Measurements from ENCODE around the gene AKR1C8.
"Not testable (repeated sequence)": the region's sequence is repeated elsewhere in the genome, so short reads cannot be mapped to it uniquely, and the experiment has no call there.

Gene AKR1C8

DNA sequence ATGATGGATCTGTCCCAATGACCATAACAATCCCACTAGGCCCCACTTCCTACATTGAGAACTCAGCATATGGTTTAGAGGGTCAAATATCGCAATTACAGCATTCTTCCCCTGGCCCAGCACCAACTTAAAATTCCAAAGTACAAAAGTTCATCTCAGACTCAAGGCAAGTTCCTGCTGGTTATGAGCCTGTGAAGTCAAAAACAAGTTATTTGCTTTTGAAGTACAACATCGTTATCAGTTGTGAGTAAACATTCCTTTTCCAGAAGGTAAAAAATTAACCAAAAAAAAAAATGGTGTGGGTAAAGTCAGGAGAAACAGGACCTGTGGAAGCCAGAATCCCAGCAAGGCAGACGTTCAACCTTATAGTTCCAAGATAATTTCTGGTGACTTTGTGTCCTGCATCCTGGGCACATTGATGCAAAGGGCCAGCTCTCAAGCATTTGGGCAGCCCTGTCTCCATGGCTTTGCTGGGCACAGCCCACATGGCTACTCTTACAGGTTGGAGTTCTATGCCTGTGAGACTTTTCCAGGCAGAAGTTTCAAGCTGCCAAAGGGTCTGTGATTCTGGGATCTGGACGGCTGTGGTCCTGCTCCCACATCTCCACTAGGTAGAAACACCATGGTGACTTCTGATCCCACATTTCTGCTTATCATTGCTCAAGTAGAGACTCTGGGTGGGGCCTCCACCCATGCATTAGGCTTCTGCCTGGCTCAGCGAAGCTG, 37.5 kb downstream of the AKR1C8 start:
- peak overlapping the region in 1 of 2 donors; percentile 24 for H3K9ac ChIP-seq (ENCODE audit: low read depth in 1 of 2, low read length in 2 of 2)
- peak overlapping the region; percentile 55 for H3K27ac ChIP-seq (ENCODE audit: low read depth, low read length)
- H3K4me1 ChIP-seq (ENCODE audit: control insufficient read depth in 1 of 2, insufficient read depth in 2 of 2, low read length in 2 of 2), result peaks cover 15 to 37% of the 10 kb centered on the region in 2 donors
- H3K4me3 ChIP-seq (ENCODE audit: low read depth in 1 of 2, low read length in 2 of 2), result peak overlapping the region; percentile 12 to 59
- H3K36me3 ChIP-seq (ENCODE audit: control insufficient read depth in 1 of 2, insufficient read depth in 2 of 2, low read length in 2 of 2), result no peaks in the 10 kb centered on the region
- H3K27me3 ChIP-seq (ENCODE audit: control insufficient read depth in 1 of 2, insufficient read depth in 2 of 2, low read length in 2 of 2), result no peaks in the 10 kb centered on the region
- peaks cover 5 to 10% of the 10 kb centered on the region in 2 donors for H3K9me3 ChIP-seq (ENCODE audit: control insufficient read depth in 1 of 2, low read length in 2 of 2)

DNA sequence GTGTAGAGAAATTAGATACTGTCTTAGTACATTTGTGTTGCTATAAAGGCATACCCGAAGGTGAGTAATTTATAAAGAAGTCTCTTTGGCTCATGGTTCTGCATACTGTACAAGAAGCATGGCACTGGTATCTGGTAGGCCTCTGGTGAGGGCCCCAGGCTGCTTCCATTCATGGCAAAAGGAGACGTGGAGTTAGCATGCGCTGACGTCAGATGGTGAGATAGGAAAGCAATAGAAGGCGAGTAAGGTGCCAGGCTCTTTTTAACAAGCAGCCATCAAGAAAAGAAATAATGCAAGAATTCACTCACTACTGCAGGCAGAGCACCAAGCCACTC, 38.1 kb downstream of the AKR1C8 start:
- no peak overlapping the region for H3K4me3 ChIP-seq (ENCODE audit: low read depth in 1 of 2, low read length in 2 of 2)
- no peaks in the 10 kb centered on the region for H3K27me3 ChIP-seq (ENCODE audit: control insufficient read depth in 1 of 2, insufficient read depth in 2 of 2, low read length in 2 of 2)
- H3K9ac ChIP-seq (ENCODE audit: low read depth in 1 of 2, low read length in 2 of 2), result no peak overlapping the region
- H3K4me1 ChIP-seq (ENCODE audit: control insufficient read depth in 1 of 2, insufficient read depth in 2 of 2, low read length in 2 of 2), result peaks cover 15 to 42% of the 10 kb centered on the region in 2 donors
- peaks cover 5 to 10% of the 10 kb centered on the region in 2 donors for H3K9me3 ChIP-seq (ENCODE audit: control insufficient read depth in 1 of 2, low read length in 2 of 2)
- no peak overlapping the region for H3K27ac ChIP-seq (ENCODE audit: low read depth, low read length)
- H3K36me3 ChIP-seq (ENCODE audit: control insufficient read depth in 1 of 2, insufficient read depth in 2 of 2, low read length in 2 of 2), result no peaks in the 10 kb centered on the region

DNA sequence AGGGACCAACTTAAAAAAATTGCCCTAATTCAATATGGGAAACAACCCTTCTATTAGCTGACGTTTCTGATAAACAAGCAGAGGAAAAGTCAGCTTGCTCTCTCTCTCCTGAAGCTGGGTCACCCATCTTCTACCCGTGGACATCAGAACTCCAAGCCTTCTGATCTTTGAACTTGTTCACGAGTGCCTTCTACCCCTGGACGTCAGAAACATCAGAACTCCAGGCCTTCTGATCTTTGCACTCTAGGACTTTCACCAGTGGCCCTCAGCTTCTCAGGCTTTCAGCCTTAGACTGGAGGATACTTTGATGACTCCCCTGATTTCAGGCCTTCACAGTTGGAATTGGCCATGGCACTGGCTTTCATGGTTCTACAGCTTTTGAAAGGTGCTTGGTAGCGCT, 41.8 kb downstream of the AKR1C8 start:
- Histone ChIP-seq H3K27ac (ENCODE audit: low read depth, low read length) (no peak overlapping the region), H3K36me3 (ENCODE audit: control insufficient read depth in 1 of 2, insufficient read depth in 2 of 2, low read length in 2 of 2) (no peaks in the 10 kb centered on the region), H3K4me3 (ENCODE audit: low read depth in 1 of 2, low read length in 2 of 2) (peak overlapping the region in 1 of 2 donors; percentile 29)

DNA sequence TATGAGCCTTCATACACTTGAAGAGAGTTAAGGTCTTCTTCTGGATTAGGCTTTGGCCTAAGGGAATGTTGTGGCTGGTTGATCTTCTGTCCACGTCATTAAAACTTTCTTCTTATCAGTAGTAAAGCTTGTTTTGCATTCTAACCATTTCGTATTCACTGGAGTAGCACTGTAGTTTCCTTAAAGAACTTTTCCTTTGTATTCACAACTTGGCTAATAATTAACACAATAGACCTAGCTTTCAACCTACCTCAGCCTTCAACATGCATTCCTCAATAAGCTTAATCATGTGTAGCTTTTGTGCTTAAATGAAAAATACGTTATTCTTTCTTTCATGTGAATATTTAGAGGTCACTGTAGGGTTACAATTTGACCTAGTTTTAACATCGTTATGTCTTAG, 42.8 kb downstream of the AKR1C8 start:
- no peak overlapping the region for H3K4me3 ChIP-seq (ENCODE audit: low read depth in 1 of 2, low read length in 2 of 2)
- H3K9ac ChIP-seq (ENCODE audit: low read depth in 1 of 2, low read length in 2 of 2), result no peak overlapping the region
- no peaks in the 10 kb centered on the region for H3K27me3 ChIP-seq (ENCODE audit: control insufficient read depth in 1 of 2, insufficient read depth in 2 of 2, low read length in 2 of 2)
- no peak overlapping the region for H3K27ac ChIP-seq (ENCODE audit: low read depth, low read length)
- H3K4me1 ChIP-seq (ENCODE audit: control insufficient read depth in 1 of 2, insufficient read depth in 2 of 2, low read length in 2 of 2), result peaks cover 7 to 30% of the 10 kb centered on the region in 2 donors
- H3K36me3 ChIP-seq (ENCODE audit: control insufficient read depth in 1 of 2, insufficient read depth in 2 of 2, low read length in 2 of 2), result no peaks in the 10 kb centered on the region
- peaks cover 3 to 14% of the 10 kb centered on the region in 2 donors for H3K9me3 ChIP-seq (ENCODE audit: control insufficient read depth in 1 of 2, low read length in 2 of 2)

More for the DNA sequence above, 41.8 kb downstream of the AKR1C8 start:
- Histone ChIP-seq H3K9ac (ENCODE audit: low read depth in 1 of 2, low read length in 2 of 2) (no peak overlapping the region), H3K9me3 (ENCODE audit: control insufficient read depth in 1 of 2, low read length in 2 of 2) (peaks cover 0 to 4% of the 10 kb centered on the region in 2 donors), H3K4me1 (ENCODE audit: control insufficient read depth in 1 of 2, insufficient read depth in 2 of 2, low read length in 2 of 2) (peaks cover 15 to 37% of the 10 kb centered on the region in 2 donors), H3K27me3 (ENCODE audit: control insufficient read depth in 1 of 2, insufficient read depth in 2 of 2, low read length in 2 of 2) (no peaks in the 10 kb centered on the region)

DNA sequence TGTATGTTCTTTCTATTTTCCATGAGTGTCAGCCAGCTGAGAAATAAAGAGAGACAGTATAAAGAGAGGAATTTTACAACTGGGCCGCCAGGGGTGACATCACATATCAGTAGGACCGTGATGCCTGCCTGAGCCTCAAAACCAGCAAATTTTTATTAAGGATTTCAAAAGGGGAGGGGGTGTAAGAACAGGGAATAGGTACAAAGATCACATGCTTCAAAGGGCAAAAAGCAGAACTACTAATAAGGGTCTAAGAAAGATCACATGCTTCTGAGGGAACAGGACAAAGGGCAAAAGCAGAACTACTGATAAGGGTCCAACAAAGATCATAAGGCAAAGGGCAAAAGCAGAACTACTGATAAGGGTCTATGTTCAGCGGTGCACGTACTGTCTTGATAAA, 47.3 kb downstream of the AKR1C8 start:
- not testable (repeated sequence) for H3K27me3 ChIP-seq (ENCODE audit: control insufficient read depth in 1 of 2, insufficient read depth in 2 of 2, low read length in 2 of 2); H3K36me3 ChIP-seq (ENCODE audit: control insufficient read depth in 1 of 2, insufficient read depth in 2 of 2, low read length in 2 of 2); H3K27ac ChIP-seq (ENCODE audit: low read depth, low read length); H3K9ac ChIP-seq (ENCODE audit: low read depth in 1 of 2, low read length in 2 of 2); H3K4me3 ChIP-seq (ENCODE audit: low read depth in 1 of 2, low read length in 2 of 2)
- Histone ChIP-seq H3K4me1 (ENCODE audit: control insufficient read depth in 1 of 2, insufficient read depth in 2 of 2, low read length in 2 of 2) (peaks cover 0 to 14% of the 10 kb centered on the region in 2 donors), H3K9me3 (ENCODE audit: control insufficient read depth in 1 of 2, low read length in 2 of 2) (peaks cover 11 to 25% of the 10 kb centered on the region in 2 donors)

DNA sequence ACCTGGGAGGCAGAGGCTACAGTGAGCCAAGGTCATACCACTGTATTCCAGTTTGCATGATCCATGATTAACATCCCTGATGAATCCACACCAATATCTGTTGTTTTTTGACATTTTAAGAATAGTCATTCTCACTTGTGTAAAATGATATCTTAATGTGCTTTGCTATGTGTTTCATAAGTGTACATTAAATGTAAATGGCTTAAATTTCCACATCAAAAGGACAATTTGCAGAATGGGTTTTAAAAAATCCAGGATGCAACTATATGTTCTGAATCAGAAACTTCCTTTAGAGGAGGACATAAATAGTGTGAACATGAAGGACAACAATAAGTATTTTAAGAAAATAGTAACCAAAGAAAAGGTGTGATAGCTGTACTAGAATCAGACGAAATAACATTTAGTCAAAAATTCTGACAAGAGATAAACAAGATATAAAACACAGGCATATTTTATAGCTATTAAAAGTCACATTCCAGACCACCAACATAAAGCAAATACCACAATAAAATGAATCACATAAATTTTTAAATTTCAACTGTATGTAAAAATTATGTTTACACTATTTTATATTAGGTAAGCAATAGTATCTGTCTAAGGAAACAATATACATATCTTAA, 48.4 kb downstream of the AKR1C8 start:
- Histone ChIP-seq H3K9me3 (ENCODE audit: control insufficient read depth in 1 of 2, low read length in 2 of 2) (peaks cover 11 to 25% of the 10 kb centered on the region in 2 donors), H3K9ac (ENCODE audit: low read depth in 1 of 2, low read length in 2 of 2) (no peak overlapping the region), H3K27me3 (ENCODE audit: control insufficient read depth in 1 of 2, insufficient read depth in 2 of 2, low read length in 2 of 2) (no peaks in the 10 kb centered on the region), H3K4me1 (ENCODE audit: control insufficient read depth in 1 of 2, insufficient read depth in 2 of 2, low read length in 2 of 2) (peaks cover 0 to 3% of the 10 kb centered on the region in 2 donors), H3K36me3 (ENCODE audit: control insufficient read depth in 1 of 2, insufficient read depth in 2 of 2, low read length in 2 of 2) (no peaks in the 10 kb centered on the region), H3K27ac (ENCODE audit: low read depth, low read length) (no peak overlapping the region), H3K4me3 (ENCODE audit: low read depth in 1 of 2, low read length in 2 of 2) (no peak overlapping the region)

DNA sequence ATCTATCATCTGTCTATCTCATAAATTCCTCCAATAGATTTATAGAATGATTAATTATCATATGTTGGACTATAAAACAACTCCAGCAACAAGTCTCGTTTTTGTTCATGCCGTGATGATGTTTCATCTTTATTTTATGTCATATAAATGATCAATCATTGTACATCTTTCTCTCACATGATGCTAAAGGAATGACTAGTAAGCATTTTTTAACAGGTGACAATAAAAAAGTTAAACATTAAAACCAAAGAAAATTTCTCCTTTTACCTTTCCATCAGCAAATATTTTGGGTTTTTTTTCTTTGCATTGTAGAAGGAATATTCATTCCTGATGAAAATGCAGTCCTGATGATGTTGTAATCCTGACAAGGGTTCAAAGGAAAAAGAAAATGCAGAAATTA, 49.4 kb downstream of the AKR1C8 start:
- Histone ChIP-seq H3K27me3 (ENCODE audit: control insufficient read depth in 1 of 2, insufficient read depth in 2 of 2, low read length in 2 of 2) (no peaks in the 10 kb centered on the region), H3K9me3 (ENCODE audit: control insufficient read depth in 1 of 2, low read length in 2 of 2) (peaks cover 11 to 25% of the 10 kb centered on the region in 2 donors), H3K27ac (ENCODE audit: low read depth, low read length) (no peak overlapping the region), H3K4me3 (ENCODE audit: low read depth in 1 of 2, low read length in 2 of 2) (no peak overlapping the region), H3K9ac (ENCODE audit: low read depth in 1 of 2, low read length in 2 of 2) (no peak overlapping the region), H3K36me3 (ENCODE audit: control insufficient read depth in 1 of 2, insufficient read depth in 2 of 2, low read length in 2 of 2) (no peaks in the 10 kb centered on the region), H3K4me1 (ENCODE audit: control insufficient read depth in 1 of 2, insufficient read depth in 2 of 2, low read length in 2 of 2) (no peaks in the 10 kb centered on the region)

DNA sequence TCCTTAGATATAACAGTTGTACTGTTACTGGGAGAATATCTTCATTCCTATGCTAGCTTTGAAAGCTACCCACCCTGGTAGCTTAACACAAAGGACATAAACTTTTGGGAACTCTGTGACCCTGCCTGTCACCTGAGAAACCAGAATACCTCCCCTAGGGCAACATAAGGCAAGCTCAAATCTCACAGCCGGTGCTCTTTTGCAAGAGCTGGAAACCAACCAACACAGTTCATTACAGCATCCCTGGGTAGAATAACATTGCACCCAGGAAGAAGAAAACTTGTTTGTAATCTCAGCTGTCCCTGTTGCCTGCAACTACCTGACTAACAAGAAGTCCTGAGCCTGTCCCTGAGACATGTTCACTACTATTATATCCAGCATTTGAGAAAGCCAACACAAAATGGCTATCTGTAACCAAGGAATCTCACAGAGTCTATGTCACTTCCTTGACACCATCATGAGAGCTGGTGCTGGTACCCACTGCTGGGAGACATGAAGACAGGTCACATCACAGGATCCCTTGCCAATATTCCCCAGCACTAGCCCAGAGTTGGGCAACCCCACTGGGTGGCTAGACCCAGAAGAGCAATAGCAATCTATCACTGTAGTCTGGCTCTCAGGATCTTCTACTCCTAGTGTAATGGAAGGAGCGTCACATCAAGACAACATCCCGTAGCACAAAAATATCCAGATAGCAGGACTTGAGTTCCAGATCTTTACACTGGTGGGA, 59.5 kb downstream of the AKR1C8 start:
- Histone ChIP-seq H3K36me3 (ENCODE audit: control insufficient read depth in 1 of 2, insufficient read depth in 2 of 2, low read length in 2 of 2) (no peaks in the 10 kb centered on the region), H3K27me3 (ENCODE audit: control insufficient read depth in 1 of 2, insufficient read depth in 2 of 2, low read length in 2 of 2) (no peaks in the 10 kb centered on the region)

DNA sequence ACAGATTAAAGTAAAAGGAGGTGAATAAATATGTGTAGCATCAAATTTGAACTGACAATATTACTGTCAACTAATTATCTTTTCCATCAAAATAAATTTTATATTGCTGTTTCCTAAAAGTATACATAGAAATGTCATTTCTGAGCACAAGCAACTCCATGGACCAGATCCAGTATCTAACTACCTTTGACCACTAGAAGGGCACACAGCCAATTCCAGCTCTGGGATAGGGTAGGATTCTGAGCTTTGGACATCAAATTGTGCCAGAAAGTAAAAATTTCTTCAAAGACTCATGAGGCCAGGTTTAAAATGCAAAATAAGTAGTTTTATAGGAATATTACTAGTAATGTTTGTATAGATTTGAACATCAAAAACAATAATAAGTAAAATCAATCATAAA, 61.1 kb downstream of the AKR1C8 start:
- no peak overlapping the region for H3K4me3 ChIP-seq (ENCODE audit: low read depth in 1 of 2, low read length in 2 of 2)
- no peak overlapping the region for H3K27ac ChIP-seq (ENCODE audit: low read depth, low read length)
- no peaks in the 10 kb centered on the region for H3K36me3 ChIP-seq (ENCODE audit: control insufficient read depth in 1 of 2, insufficient read depth in 2 of 2, low read length in 2 of 2)
- no peaks in the 10 kb centered on the region for H3K4me1 ChIP-seq (ENCODE audit: control insufficient read depth in 1 of 2, insufficient read depth in 2 of 2, low read length in 2 of 2)
- peaks cover 0 to 4% of the 10 kb centered on the region in 2 donors for H3K9me3 ChIP-seq (ENCODE audit: control insufficient read depth in 1 of 2, low read length in 2 of 2)
- no peaks in the 10 kb centered on the region for H3K27me3 ChIP-seq (ENCODE audit: control insufficient read depth in 1 of 2, insufficient read depth in 2 of 2, low read length in 2 of 2)
- no peak overlapping the region for H3K9ac ChIP-seq (ENCODE audit: low read depth in 1 of 2, low read length in 2 of 2)

More for the DNA sequence above, 59.5 kb downstream of the AKR1C8 start:
- Histone ChIP-seq H3K4me3 (ENCODE audit: low read depth in 1 of 2, low read length in 2 of 2) (no peak overlapping the region), H3K9me3 (ENCODE audit: control insufficient read depth in 1 of 2, low read length in 2 of 2) (peaks cover 0 to 4% of the 10 kb centered on the region in 2 donors), H3K4me1 (ENCODE audit: control insufficient read depth in 1 of 2, insufficient read depth in 2 of 2, low read length in 2 of 2) (no peaks in the 10 kb centered on the region), H3K27ac (ENCODE audit: low read depth, low read length) (no peak overlapping the region), H3K9ac (ENCODE audit: low read depth in 1 of 2, low read length in 2 of 2) (no peak overlapping the region)

DNA sequence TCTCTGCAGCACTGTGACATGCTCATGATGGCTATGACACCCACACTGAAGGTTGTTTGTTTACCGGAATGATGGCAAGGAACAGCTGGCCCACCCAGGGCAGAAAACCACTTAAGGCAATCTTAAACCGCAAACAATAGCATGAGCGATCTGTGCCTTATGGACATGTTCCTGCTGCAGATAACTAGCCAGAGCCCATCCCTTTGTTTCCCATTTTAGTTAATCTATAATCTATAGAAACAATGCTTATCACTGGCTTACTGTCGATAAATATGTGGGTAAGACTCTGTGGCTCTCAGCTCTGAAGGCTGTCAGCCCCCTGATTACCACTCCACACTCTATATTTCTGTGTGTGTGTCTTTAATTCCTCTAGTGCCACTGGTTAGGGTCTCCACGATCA, 65.0 kb downstream of the AKR1C8 start:
- not testable (repeated sequence) for H3K9ac ChIP-seq (ENCODE audit: low read depth in 1 of 2, low read length in 2 of 2); H3K27ac ChIP-seq (ENCODE audit: low read depth, low read length); H3K9me3 ChIP-seq (ENCODE audit: control insufficient read depth in 1 of 2, low read length in 2 of 2); H3K4me1 ChIP-seq (ENCODE audit: control insufficient read depth in 1 of 2, insufficient read depth in 2 of 2, low read length in 2 of 2); H3K4me3 ChIP-seq (ENCODE audit: low read depth in 1 of 2, low read length in 2 of 2); H3K36me3 ChIP-seq (ENCODE audit: control insufficient read depth in 1 of 2, insufficient read depth in 2 of 2, low read length in 2 of 2); H3K27me3 ChIP-seq (ENCODE audit: control insufficient read depth in 1 of 2, insufficient read depth in 2 of 2, low read length in 2 of 2)

All from duodenal mucosa (tissue), 2 donors.